Skeletal muscle satellite cell (primary cell): ENCODE measurements around the gene MLF2. TPM values are rescaled to one million over a fixed set of nuclear protein-coding genes. Genes with fewer than 3 reads are reported as not detected.

Source experiments
- H3K27me3 ChIP-seq: 2 replicates; pipeline ENCODE4 v1.7.0; 2013; ENCODE audit warnings: low read length; ENCODE audit not compliant: control insufficient read depth, insufficient read depth
- H3K36me3 ChIP-seq: 2 replicates; pipeline ENCODE4 v1.7.0; 2013; ENCODE audit warnings: mild to moderate bottlenecking, control low read depth, low read length; ENCODE audit not compliant: insufficient read depth
- H3K4me1 ChIP-seq: 2 replicates; pipeline ENCODE4 v1.7.0; 2013; ENCODE audit warnings: low read length; ENCODE audit not compliant: control insufficient read depth, insufficient read depth
- H3K4me2 ChIP-seq: 2 replicates; pipeline ENCODE4 v1.7.0; 2013; ENCODE audit warnings: mild to moderate bottlenecking, low read length
- H3K4me3 ChIP-seq: 2 replicates; pipeline ENCODE4 v1.7.0; 2013; ENCODE audit warnings: low read length
- H3K9ac ChIP-seq: 2 replicates; pipeline ENCODE4 v1.7.0; 2013; ENCODE audit warnings: mild to moderate bottlenecking, low read depth, low read length, moderate library complexity
- H3K9me3 ChIP-seq: replicated peaks from 2 replicates; pipeline ENCODE4 v1.7.0; 2013; ENCODE audit warnings: mild to moderate bottlenecking, control low read depth, low read length
- total RNA-seq: library from RNA; depleted of rRNA; stranded (reverse); fragments of >200 nt; gene quantifications from 2 replicates; pipeline ENCODE4 v1.2.3, GENCODE V29; 2012; rRNA removed

MLF2 gene
- total RNA-seq = 140 and 177 TPM in 2 replicates

GRCh38 chr12:6752921-6753771, at the start of gene MLF2:
Gene MLF2, minus strand, starts transcription at chr12:6753141. Its CDS starts 807 bp downstream, at chr12:6752334.
- Histone ChIP-seq H3K36me3 (peaks cover 37% of the 10 kb centered on the region), H3K27me3 (no peaks in the 10 kb centered on the region), H3K4me2 (peak within 1 kb of the TSS; percentile 96), H3K9ac (peak within 1 kb of the TSS; percentile 95), H3K4me3 (peak within 1 kb of the TSS; percentile 96), H3K9me3 (no peaks in the 10 kb centered on the region), H3K4me1 (peaks cover 15% of the 10 kb centered on the region)

- Histone ChIP-seq H3K4me2 (no peak overlapping the region), H3K4me3 (no peak overlapping the region), H3K27me3 (peaks cover 23% of the 10 kb centered on the region), H3K9me3 (no peaks in the 10 kb centered on the region), H3K4me1 (no peaks in the 10 kb centered on the region), H3K36me3 (no peaks in the 10 kb centered on the region), H3K9ac (no peak overlapping the region)
These were observed 46.2 kb upstream of the MLF2 start for GRCh38 chr12:6799147-6799546.

- Histone ChIP-seq H3K9me3 (no peaks in the 10 kb centered on the region), H3K4me1 (no peaks in the 10 kb centered on the region), H3K4me2 (no peak overlapping the region), H3K36me3 (no peaks in the 10 kb centered on the region), H3K27me3 (peaks cover 32% of the 10 kb centered on the region), H3K9ac (no peak overlapping the region), H3K4me3 (no peak overlapping the region)
These were observed 43.6 kb upstream of the MLF2 start for GRCh38 chr12:6796576-6796975.

- Histone ChIP-seq H3K9me3 (no peaks in the 10 kb centered on the region), H3K9ac (no peak overlapping the region), H3K4me3 (no peak overlapping the region), H3K4me2 (no peak overlapping the region), H3K36me3 (no peaks in the 10 kb centered on the region), H3K4me1 (no peaks in the 10 kb centered on the region), H3K27me3 (peaks cover 32% of the 10 kb centered on the region)
These were observed 42.1 kb upstream of the MLF2 start for GRCh38 chr12:6795088-6795487.

- H3K4me3 ChIP-seq = no peak overlapping the region
- no peak overlapping the region for H3K9ac ChIP-seq
- no peaks in the 10 kb centered on the region for H3K4me1 ChIP-seq
- no peaks in the 10 kb centered on the region for H3K9me3 ChIP-seq
- H3K27me3 ChIP-seq = peaks cover 32% of the 10 kb centered on the region
- H3K4me2 ChIP-seq = no peak overlapping the region
- no peaks in the 10 kb centered on the region for H3K36me3 ChIP-seq
These were observed 39.7 kb upstream of the MLF2 start for GRCh38 chr12:6792522-6793201.

- Histone ChIP-seq H3K4me2 (no peak overlapping the region), H3K9me3 (no peaks in the 10 kb centered on the region), H3K36me3 (no peaks in the 10 kb centered on the region), H3K4me1 (no peaks in the 10 kb centered on the region), H3K27me3 (peaks cover 29% of the 10 kb centered on the region), H3K9ac (no peak overlapping the region), H3K4me3 (no peak overlapping the region)
These were observed 39.1 kb upstream of the MLF2 start for GRCh38 chr12:6791931-6792520.

- Histone ChIP-seq H3K4me1 (no peaks in the 10 kb centered on the region), H3K4me3 (no peak overlapping the region), H3K9ac (no peak overlapping the region), H3K27me3 (peaks cover 15% of the 10 kb centered on the region), H3K9me3 (no peaks in the 10 kb centered on the region), H3K4me2 (no peak overlapping the region), H3K36me3 (no peaks in the 10 kb centered on the region)
These were observed 37.7 kb upstream of the MLF2 start for GRCh38 chr12:6790496-6791150.

GRCh38 chr12:6788972-6789924, 36.3 kb upstream of the MLF2 start, which contains the start of gene CD4:
Gene CD4, plus strand, starts transcription at chr12:6789528. Its CDS starts 10,611 bp downstream, at chr12:6800139.
- Histone ChIP-seq H3K4me3 (no peak within 1 kb of the TSS), H3K4me1 (no peaks in the 10 kb centered on the region), H3K27me3 (peaks cover 9% of the 10 kb centered on the region), H3K36me3 (no peaks in the 10 kb centered on the region), H3K9me3 (no peaks in the 10 kb centered on the region), H3K9ac (no peak within 1 kb of the TSS), H3K4me2 (no peak within 1 kb of the TSS)

- Histone ChIP-seq H3K9ac (no peak overlapping the region), H3K9me3 (no peaks in the 10 kb centered on the region), H3K4me1 (no peaks in the 10 kb centered on the region), H3K36me3 (no peaks in the 10 kb centered on the region), H3K27me3 (no peaks in the 10 kb centered on the region), H3K4me2 (no peak overlapping the region), H3K4me3 (no peak overlapping the region)
These were observed 34.4 kb upstream of the MLF2 start for GRCh38 chr12:6787309-6787708.

- H3K27me3 ChIP-seq = no peaks in the 10 kb centered on the region
- no peak overlapping the region for H3K9ac ChIP-seq
- H3K36me3 ChIP-seq = no peaks in the 10 kb centered on the region
- no peaks in the 10 kb centered on the region for H3K9me3 ChIP-seq
- H3K4me2 ChIP-seq = no peak overlapping the region
- no peaks in the 10 kb centered on the region for H3K4me1 ChIP-seq
- H3K4me3 ChIP-seq = no peak overlapping the region
These were observed 33.6 kb upstream of the MLF2 start for GRCh38 chr12:6786416-6787094.
